ENCODE data around the gene CPNE2. TPM values are rescaled to one million over a fixed set of nuclear protein-coding genes. Genes with fewer than 3 reads are reported as not detected.

Gene CPNE2
- polyA plus RNA-seq, 1 donor = 24.8 TPM

GRCh38 chr16:57146040-57146647 lies 53.8 kb downstream of the CPNE2 start:
- no peak for DNase-seq

DNA sequence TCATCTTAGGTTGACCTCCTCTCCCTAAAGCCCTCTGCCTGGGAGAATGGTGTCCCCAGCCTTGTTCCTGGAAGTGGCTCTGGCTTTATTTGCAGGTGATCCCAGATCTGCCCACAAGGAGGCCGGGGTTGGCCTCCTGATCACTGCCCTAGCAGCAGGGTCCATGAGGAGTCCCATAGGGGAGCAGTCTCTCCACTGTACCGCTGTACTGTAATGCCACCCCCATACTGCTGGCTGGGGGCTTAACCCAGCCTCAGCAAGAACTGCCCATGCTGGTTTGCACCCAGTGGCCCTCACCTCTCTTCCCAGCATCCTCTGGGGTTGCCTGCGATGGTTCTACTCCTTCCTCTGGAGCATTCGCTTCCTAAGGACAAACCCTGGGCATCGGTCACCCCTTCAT lies 54.4 kb downstream of the CPNE2 start:
- DNase-seq = no peak

DNA sequence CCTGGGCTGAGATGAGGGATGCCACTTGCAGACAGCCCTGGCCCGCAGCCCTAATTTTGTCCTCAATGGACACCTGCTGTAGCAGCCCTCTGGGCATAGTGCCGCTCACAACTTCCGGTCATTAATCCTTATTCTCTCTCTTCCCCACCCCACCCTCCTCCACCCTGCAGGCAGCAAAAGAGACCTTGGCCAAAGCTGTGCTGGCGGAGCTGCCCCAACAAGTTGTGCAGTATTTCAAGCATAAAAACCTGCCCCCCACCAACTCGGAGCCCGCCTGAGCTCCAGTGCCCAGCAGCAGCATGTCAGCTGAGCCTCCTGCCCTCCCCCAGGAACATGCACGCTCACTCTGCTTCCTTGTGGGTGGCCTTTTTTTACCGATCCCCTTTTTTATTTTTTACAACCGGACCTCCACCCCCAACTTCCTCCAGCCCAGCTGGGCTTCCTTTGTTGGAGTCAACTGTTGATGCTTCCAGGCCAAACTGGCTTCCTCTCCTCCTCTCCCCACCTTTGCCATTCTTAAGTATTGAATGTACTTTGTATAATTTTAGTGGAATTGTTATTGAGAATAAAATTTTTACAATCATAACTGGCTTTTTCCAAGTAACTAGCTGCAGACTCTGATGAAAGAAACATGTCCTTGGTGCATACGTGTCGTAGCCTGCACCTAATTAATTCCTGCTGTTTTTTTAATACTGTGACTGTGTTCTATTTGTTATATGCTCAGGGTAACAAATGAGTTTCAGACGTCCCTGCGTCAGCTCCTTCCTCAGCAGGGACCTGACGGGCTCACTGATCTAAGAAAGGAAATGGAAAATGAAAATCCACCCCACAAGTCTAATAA lies 55.2 kb downstream of the CPNE2 start:
- DNase-seq = peak; percentile 58

- DNase-seq = no peak
These were observed 56.1 kb downstream of the CPNE2 start for GRCh38 chr16:57148481-57148880.

DNA sequence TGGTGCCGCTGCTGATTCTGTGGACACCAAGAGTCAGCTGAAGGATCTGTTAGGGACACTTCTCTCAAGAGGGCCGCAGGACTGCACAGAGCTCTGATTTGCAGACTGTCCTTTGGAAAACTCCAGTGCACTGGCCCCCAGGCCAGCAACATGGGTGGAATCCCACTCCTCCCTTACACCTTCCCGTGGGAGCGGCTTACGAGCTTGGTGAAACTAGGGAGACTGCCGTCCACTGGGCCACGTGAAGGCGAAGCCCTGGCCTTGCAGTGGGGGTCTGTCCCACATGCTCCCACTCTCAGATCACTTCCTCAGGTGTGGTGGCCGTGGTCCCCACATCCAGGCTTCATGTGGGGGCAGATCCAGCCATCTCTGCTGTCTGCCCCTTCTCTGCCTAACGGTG lies 57.0 kb downstream of the CPNE2 start:
- no peak for DNase-seq

GRCh38 chr16:57150682-57151330 lies 58.4 kb downstream of the CPNE2 start:
- no peak for DNase-seq

- no peak for DNase-seq
These were observed 59.0 kb downstream of the CPNE2 start for GRCh38 chr16:57151369-57151768.

DNA sequence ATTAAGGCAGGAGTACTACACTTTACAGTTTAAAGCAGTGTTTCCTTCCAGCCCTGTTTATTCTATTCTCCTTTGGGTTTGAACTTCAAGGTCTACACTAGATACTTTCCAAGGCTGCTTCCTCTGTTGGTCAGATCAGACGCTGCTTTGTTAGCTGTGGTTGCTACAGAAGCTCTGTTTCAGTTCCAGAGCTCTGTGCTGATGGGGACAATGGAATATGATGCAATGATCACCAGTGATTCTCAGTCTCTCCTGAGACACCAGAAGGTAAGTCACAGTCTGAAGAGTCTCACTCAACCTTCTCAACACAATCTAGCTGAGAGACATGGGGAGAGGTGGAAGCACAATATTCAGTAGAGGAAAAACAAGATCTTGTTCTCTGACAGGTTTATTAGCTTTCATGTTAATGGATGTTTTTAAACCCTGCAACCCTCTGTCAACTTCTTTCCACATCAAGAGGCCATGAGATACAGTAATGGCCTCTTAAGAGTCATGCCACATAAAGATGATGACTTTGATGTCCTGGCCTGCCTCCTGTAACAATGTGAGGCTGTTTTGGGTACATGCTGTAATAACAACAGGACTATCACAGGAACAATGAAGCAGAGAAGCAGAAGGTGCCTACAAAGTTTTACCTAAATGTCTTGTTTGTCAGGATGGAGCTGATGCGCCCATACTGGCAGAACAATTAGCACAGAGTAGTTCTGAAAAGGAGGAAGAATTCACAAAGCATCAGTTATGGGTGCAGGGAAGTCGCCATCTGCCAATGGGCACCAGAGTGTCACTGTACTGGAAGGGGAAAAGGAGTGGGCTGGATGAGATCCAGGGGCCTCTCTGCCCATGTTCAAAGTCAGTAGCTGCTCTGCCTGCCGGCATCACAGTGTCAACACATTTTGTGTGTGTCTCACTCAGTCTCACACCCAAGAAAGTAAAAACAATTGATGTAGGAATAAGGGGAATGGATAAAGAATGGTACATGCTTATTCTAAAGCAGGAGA lies 60.0 kb downstream of the CPNE2 start:
- no peak for DNase-seq

- DNase-seq = no peak
These were observed 61.5 kb downstream of the CPNE2 start for GRCh38 chr16:57153841-57154240.

DNA sequence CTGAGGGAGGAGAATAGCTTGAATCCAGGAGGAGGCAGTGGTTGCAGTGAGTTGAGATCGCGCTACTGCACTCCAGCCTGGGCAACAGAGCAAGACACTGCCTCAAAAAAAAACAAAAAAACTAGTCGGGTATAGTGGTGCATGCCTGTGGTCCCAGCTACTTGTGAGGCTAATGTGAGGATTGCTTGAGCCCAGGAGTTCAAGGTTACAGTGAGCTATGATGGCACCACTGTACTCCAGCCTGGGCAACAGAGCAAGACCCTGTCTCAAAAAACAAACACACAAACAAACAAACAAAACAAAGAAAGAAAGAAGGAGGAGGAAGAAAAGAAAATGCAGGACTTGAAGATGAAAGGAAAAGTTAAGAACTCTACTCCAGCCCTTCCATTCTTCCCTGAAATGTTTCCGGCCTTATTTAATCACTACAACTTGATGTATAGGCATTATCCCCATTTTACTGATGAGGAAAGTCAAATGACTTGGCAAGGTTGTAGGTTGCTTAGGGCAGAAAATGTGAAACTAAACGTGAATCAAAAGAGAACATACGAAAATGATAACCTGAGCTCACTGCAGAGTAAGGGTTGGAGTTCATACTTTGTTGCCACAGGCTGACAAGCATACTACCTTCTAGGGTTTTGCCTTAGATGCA lies 63.4 kb downstream of the CPNE2 start:
- no peak for DNase-seq

DNA sequence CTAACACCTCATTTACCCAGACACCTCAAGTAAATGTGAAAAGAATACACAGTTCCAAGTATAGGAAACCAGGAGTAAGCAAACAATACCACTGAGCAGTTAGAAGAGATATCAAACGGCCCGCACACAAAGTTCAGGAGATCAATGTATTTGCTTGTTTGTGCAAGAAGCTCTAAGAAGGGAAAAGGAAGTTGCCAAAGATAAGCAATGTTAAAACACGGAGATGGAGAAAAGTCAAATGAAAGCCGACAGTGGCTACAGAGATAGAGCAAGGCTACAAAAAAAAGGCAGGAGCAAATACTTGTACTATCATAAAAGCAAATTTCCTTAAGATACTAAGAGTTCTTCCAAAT lies 63.9 kb downstream of the CPNE2 start:
- DNase-seq = no peak

- no peak for DNase-seq
These were observed 65.2 kb downstream of the CPNE2 start for GRCh38 chr16:57157533-57157932.

DNA sequence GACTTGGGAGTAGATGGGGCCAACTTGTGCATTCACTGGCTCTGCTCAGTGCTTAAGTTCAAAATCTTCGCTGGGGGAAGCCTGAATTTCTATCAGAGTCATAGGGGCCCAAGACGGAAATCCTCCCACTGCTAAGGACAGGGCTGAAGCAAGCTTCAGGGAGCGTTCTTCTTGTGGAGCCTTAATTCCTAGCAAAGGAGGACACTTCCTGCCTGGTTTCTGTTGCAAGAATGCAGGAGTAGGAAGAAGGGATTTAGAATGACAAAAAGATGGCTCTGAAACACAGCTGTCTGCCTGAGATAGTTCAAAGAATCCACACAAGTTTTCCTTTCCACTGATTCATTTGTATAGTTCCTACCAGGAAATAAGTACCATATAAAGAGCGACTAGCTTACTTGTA lies 67.1 kb downstream of the CPNE2 start:
- DNase-seq = no peak

- DNase-seq = no peak
These were observed 71.5 kb downstream of the CPNE2 start for GRCh38 chr16:57163842-57164241.

GRCh38 chr16:57165483-57165882 lies 73.1 kb downstream of the CPNE2 start:
- no peak for DNase-seq

DNA sequence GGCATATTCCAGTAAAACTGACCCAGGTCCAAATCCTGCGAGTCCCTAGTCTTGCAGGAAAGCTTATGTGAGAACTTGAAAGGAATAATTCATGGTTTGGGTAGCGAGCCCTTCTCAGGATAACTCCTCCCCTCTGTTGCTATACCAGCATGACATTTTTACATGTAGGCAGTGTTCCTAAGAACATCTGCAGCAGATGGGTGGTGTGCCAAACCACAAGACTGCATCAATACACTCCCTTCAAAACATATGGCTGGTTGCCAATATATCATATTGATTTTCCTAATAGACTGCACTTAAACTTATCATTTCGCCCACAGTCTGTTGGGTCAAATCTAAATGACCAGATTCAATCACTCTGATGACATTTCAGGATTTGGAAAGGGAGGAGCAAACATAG lies 73.6 kb downstream of the CPNE2 start:
- no peak for DNase-seq

GRCh38 chr16:57166451-57166850 lies 74.1 kb downstream of the CPNE2 start:
- DNase-seq = no peak

DNA sequence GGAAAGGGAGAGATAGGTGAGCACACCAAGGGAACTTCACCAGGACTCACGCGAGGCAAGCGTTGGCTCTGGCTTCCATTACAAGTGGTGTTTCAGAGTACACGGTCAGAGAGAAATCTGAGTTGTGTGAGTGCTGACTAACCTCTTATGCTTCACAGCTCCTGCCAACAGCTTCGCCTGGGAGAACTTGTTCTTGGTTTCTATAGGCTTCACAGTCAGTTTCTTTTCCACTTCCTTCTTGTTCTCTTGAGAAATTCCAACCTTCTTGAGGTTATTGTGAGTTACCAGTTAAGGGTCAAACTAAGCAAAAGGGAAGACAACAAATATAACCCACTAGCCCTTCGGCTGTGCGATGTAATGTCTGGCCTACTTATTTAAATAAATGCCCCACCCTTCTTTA lies 74.6 kb downstream of the CPNE2 start:
- DNase-seq = no peak

DNA sequence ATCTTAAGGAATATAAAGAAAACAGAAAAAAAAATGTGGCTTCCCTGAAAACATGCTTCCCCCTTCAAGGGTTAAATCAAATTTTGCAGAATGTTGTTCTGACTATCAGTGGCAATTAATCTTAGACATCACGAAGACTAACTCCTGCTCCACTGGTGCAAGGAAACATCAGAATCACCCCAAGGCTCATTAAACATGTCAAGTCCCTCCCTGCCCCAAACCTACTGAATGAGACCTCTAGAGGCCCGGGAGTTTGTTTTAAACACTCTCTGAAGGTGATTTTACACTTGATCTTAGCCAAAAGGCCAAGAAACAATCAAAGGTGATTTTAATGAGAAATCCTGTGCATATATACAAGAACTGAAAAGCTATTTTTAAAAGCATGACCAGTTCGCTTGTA lies 75.2 kb downstream of the CPNE2 start:
- DNase-seq = no peak

GRCh38 chr16:57167953-57168352 lies 75.6 kb downstream of the CPNE2 start:
- DNase-seq = peak; percentile 69

DNA sequence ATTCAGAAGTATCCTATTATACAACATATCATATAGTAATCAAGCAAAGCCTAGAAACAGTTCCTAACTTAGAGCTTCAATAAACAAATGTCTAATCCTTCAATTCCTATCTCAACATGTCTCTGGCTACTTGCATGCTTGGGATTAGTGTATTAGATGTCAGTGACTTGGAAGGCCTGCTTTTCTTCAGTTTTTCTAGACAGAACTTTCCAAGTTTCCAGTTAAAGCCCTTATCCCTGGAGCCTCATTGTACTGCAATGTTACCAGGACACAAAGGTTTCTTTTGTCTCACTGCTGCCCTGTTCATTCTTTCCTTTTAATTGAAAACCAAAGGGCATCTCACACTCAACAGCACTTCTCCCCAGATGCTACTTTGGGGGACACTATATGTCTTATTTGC lies 76.9 kb downstream of the CPNE2 start:
- no peak for DNase-seq

DNA sequence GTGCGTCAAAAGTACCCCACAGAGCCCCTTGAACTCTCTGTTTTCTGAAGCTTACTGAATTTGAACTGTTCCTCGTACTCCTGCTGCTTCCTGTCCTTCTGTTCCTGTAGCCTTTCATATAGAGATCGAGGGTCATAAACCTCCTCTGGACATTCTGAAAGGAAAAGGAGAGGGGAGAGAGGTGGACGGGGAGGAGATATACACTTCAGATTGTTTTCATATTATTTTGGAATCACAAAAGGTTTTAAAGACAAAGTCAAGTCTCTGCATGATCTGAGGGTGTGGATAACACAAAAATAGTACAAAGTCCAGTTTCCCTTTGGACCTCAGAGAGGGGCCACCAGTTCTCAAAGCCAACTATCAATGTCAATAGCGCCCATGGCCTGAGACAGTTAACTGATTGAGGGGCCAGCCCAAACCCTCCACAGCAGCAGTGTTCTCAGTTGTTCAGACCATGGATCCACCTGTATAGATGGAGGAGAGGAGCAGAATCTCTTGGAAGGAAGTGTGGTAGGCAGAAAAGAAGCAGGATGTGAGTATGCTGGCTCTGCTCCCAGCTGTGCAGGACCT lies 80.4 kb downstream of the CPNE2 start:
- DNase-seq = no peak
